Measurements from ENCODE around the gene UCK2. TPM values are rescaled to one million over a fixed set of nuclear protein-coding genes. Genes with fewer than 3 reads are reported as not detected.

UCK2 gene
- total and polyA plus RNA-seq, 10 of the 15 experiments (the other 5 are each of a cell fraction or from before 2014, with no cell fraction given), result 55.3 to 106 (median 84.9) TPM

GRCh38 chr1:165858967-165859845, 31.8 kb downstream of the UCK2 start (continued):
- TF ChIP-seq USF1 (IDR thresholded peaks at IDR 0.05; ENCODE audit: borderline replicate concordance, extremely low read length, insufficient read depth, low read depth, low read length), result no peak
- TF ChIP-seq EP300 (IDR thresholded peaks at IDR 0.05; ENCODE audit: borderline replicate concordance in 1 of 2, control insufficient read depth in 1 of 2, low read depth in 2 of 2, low read length in 2 of 2), result no peak
- no peak for TF ChIP-seq ASH2L (IDR thresholded peaks at IDR 0.05; ENCODE audit: borderline replicate concordance, low read depth)

- in situ Hi-C loops (cut with MboI), result no loop called here
- Histone ChIP-seq H3K79me2 (ENCODE audit: control insufficient read depth, insufficient read depth, low read length) (peaks cover 78% of the 10 kb centered on the region), H3K4me1 (ENCODE audit: control insufficient read depth, insufficient read depth, low read length) (peaks cover 30% of the 10 kb centered on the region), H3K9me3 (replicated peaks; ENCODE audit: control insufficient read depth, insufficient read depth, low read length) (no peaks in the 10 kb centered on the region), H3K4me3 (no peak overlapping the region), H3K27me3 (replicated peaks in 1 of 2; ENCODE audit: control insufficient read depth in 2 of 2, insufficient read depth in 2 of 2, low read length in 1 of 2) (no peaks in the 10 kb centered on the region), H3K9ac (ENCODE audit: control insufficient read depth, insufficient read depth, low read length) (no peak overlapping the region), H2AFZ (ENCODE audit: control insufficient read depth, low read depth, low read length) (no peak overlapping the region), H3K4me2 (ENCODE audit: control insufficient read depth, insufficient read depth) (no peak overlapping the region), H3K36me3 (ENCODE audit: control insufficient read depth in 2 of 2, insufficient read depth in 2 of 2, low read length in 1 of 2) (peaks cover 0 to 5% of the 10 kb centered on the region in 2 experiments; a peak in 3 of 4 replicates), H4K20me1 (ENCODE audit: control insufficient read depth, insufficient read depth) (no peaks in the 10 kb centered on the region), H3K27ac (ENCODE audit: control insufficient read depth, insufficient read depth) (no peak overlapping the region)
- ChIA-PET SMC1A (ENCODE audit: uncharacterized antibody, unreplicated experiment) (interaction anchor here (0.9 to 3.5 kb wide), 5 partner anchors 10 to 31 kb away, joined by 3 to 21 read pairs (median 6); no protein-coding TSS in a partner anchor), RAD21 (ENCODE audit: unreplicated experiment) (no interaction called here), CTCF (interaction anchor here (0.6 to 9.7 kb wide), 4 partner anchors 12 to 174 kb away, joined by 3 to 62 read pairs (median 5); no protein-coding TSS in a partner anchor), POLR2A (interaction anchor here (0.9 to 1.2 kb wide), 3 partner anchors 11 to 162 kb away, joined by 3 read pairs; partner anchors contain the start of gene ALDH9A1)
- no peak for FAIRE-seq
- ATAC-seq, result no peak
- DNase-seq (ENCODE audit: low read depth, low spot score), result no peak
- intact Hi-C loops (cut with micrococcal nuclease; ENCODE audit: unreplicated experiment), result no loop called here
- no TSS peak for BruUV-seq (replicated peaks)
- WGBS (ENCODE audit: insufficient coverage, insufficient replicate concordance, low lambda C conversion rate, missing lambda C conversion rate), result 100% methylated on average over 2 of the region's 2 CpGs
- no peak for TF ChIP-seq ZNF274 (IDR thresholded peaks at IDR 0.05; ENCODE audit: insufficient read depth, insufficient read length)
- TF ChIP-seq MTA3 (IDR thresholded peaks at IDR 0.05; ENCODE audit: borderline replicate concordance, low read length), result no peak
- no peak for TF ChIP-seq EP300 (IDR thresholded peaks at IDR 0.05; ENCODE audit: borderline replicate concordance in 1 of 2, control insufficient read depth in 1 of 2, low read depth in 2 of 2, low read length in 2 of 2)
- no peak for TF ChIP-seq USF1 (IDR thresholded peaks at IDR 0.05; ENCODE audit: borderline replicate concordance, extremely low read length, insufficient read depth, low read depth, low read length)
- TF ChIP-seq BCLAF1 (IDR thresholded peaks at IDR 0.05), result no peak
- no peak for TF ChIP-seq ZBTB40 (IDR thresholded peaks at IDR 0.05; ENCODE audit: borderline replicate concordance)
- TF ChIP-seq SMAD1 (IDR thresholded peaks at IDR 0.05; ENCODE audit: low read depth, partially characterized antibody), result no peak
- TF ChIP-seq ESRRA (IDR thresholded peaks at IDR 0.05; ENCODE audit: low read length), result no peak
Measured at GRCh38 chr1:165860065-165860464, 32.7 kb downstream of the UCK2 start.
